WTC11 (cell line): Measurements from ENCODE around the gene MTA2.

ENCODE experiments used
- CBFB ChIP-seq: sonication (generic); formaldehyde crosslinking; IDR thresholded peaks from 2 replicates; pipeline ENCODE4 v1.8.1; 2022; ENCODE audit warnings: mild to moderate bottlenecking, low read depth, missing genetic modification reagents
- CREB1 ChIP-seq: sonication (generic); formaldehyde crosslinking; IDR thresholded peaks from 2 replicates; pipeline ENCODE4 v1.8.0; 2023; ENCODE audit warnings: mild to moderate bottlenecking, missing genetic modification reagents
- CTCF ChIP-seq: fragments of 200-600 bp; IDR thresholded peaks from 2 replicates; pipeline ENCODE4 v1.8.0; 2022; ENCODE audit warnings: antibody characterized with exemption
- ETV6 ChIP-seq: sonication (generic); formaldehyde crosslinking; IDR thresholded peaks from 2 replicates; pipeline ENCODE4 v1.8.1; 2022; ENCODE audit warnings: mild to moderate bottlenecking, missing genetic modification reagents
- FOXP1 ChIP-seq: sonication (generic); formaldehyde crosslinking; IDR thresholded peaks from 2 replicates; pipeline ENCODE4 v1.8.0; 2022; ENCODE audit warnings: missing genetic modification reagents, mild to moderate bottlenecking, moderate library complexity, borderline replicate concordance
- IRF1 ChIP-seq: sonication (generic); formaldehyde crosslinking; IDR thresholded peaks from 2 replicates; pipeline ENCODE4 v1.8.0; 2023; ENCODE audit warnings: missing genetic modification reagents
- JUN ChIP-seq: sonication (generic); formaldehyde crosslinking; IDR thresholded peaks from 2 replicates; pipeline ENCODE4 v1.8.0; 2023; ENCODE audit warnings: mild to moderate bottlenecking, missing genetic modification reagents
- MLX ChIP-seq: sonication (generic); formaldehyde crosslinking; IDR thresholded peaks from 2 replicates; pipeline ENCODE4 v1.8.1; 2023; ENCODE audit warnings: mild to moderate bottlenecking, missing genetic modification reagents, moderate library complexity
- NR2C2 ChIP-seq: sonication (generic); formaldehyde crosslinking; IDR thresholded peaks from 2 replicates; pipeline ENCODE4 v1.8.0; 2022; ENCODE audit warnings: mild to moderate bottlenecking, missing genetic modification reagents
- SP1 ChIP-seq: sonication (generic); formaldehyde crosslinking; conservative IDR thresholded peaks from 2 replicates; pipeline ENCODE4 v1.8.1; 2022; ENCODE audit warnings: missing genetic modification reagents
- ZBTB43 ChIP-seq: sonication (generic); formaldehyde crosslinking; IDR thresholded peaks from 2 replicates; pipeline ENCODE4 v1.8.1; 2023; ENCODE audit warnings: mild to moderate bottlenecking, missing genetic modification reagents
- ZNF263 ChIP-seq: sonication (generic); formaldehyde crosslinking; IDR thresholded peaks from 2 replicates; pipeline ENCODE4 v1.8.1; 2022; ENCODE audit warnings: low read depth, mild to moderate bottlenecking, moderate library complexity, missing genetic modification reagents

- TF ChIP-seq SP1 (CRISPR knock-in tag) (0 out of 2 replicates have a peak, but pooled peaks have one; percentile 15), CTCF (peak; percentile 93), FOXP1 (CRISPR knock-in tag) (no peak), CBFB (no peak), JUN (CRISPR knock-in tag) (no peak), ETV6 (CRISPR knock-in tag) (no peak), MLX (CRISPR knock-in tag) (no peak), NR2C2 (CRISPR knock-in tag) (no peak), ZNF263 (no peak), ZBTB43 (no peak), CREB1 (CRISPR knock-in tag) (no peak), IRF1 (no peak)
Measured at GRCh38 chr11:62612366-62613290, 11.0 kb upstream of the MTA2 start, which contains the start of the genes EML3 and ROM1.
